B cell (primary cell): ENCODE data around the gene TRERF1. TPM values are rescaled to one million over a fixed set of nuclear protein-coding genes. Genes with fewer than 3 reads are reported as not detected.

Source experiments
- ATAC-seq: fragments of 200-7000 bp; cut with Tn5 transposase; one replicate; pipeline ENCODE4 v1.10.0; 2021; ENCODE audit warnings: low read depth, mild to moderate bottlenecking, moderate number of reproducible peaks, moderate library complexity
- CTCF ChIA-PET: fragments of 350-600 bp; sonication (Branson Sonifier 250); formaldehyde crosslinking; loops from one replicate; lab custom pipeline; 2021; ENCODE audit warnings: antibody characterized with exemption, inconsistent platforms; lab: Charles Lee
- POLR2A ChIA-PET: fragments of 350-600 bp; sonication (Branson Sonifier 250); formaldehyde crosslinking; loops from one replicate; lab custom pipeline; 2021; ENCODE audit warnings: antibody characterized with exemption; lab: Charles Lee
- DNase-seq: peaks from one replicate; pipeline ENCODE4 v3.0.0; 2013
- H2AFZ ChIP-seq: 2 replicates; pipeline ENCODE4 v1.6.1; 2012; ENCODE audit warnings: mild to moderate bottlenecking, low read depth, low read length; ENCODE audit not compliant: insufficient read depth, poor library complexity, severe bottlenecking
- H3K27ac ChIP-seq, 2 donors: 1 replicate in 1 of 2; 2 replicates in 1 of 2; pipeline ENCODE4 v1.5.1; 2012 to 2013; ENCODE audit warnings: low read length in 2 of 2, mild to moderate bottlenecking in 2 of 2, moderate library complexity in 1 of 2
- H3K27me3 ChIP-seq, 4 experiments: fragments of 200-600 bp in 1 of 4; sonication (generic) in 1 of 4; replicated peaks in 1 of 4; 1 replicate in 2 of 4; 2 replicates in 2 of 4; pipeline versions ENCODE4 v1.6.1 to v1.7.0; 2013 to 2016; ENCODE audit warnings: low read length in 3 of 4, mild to moderate bottlenecking in 2 of 4, mixed read lengths in 1 of 4, moderate library complexity in 1 of 4; ENCODE audit not compliant: insufficient read depth in 4 of 4, control insufficient read depth in 3 of 4; ENCODE audit errors: control extremely low read depth in 1 of 4
- H3K36me3 ChIP-seq, 2 experiments: replicated peaks in 1 of 2; 1 replicate in 1 of 2; 2 replicates in 1 of 2; pipeline versions ENCODE4 v1.6.1 to v1.7.1; 2013; ENCODE audit warnings: low read length in 1 of 2; ENCODE audit not compliant: insufficient read depth in 2 of 2, control insufficient read depth in 1 of 2; ENCODE audit errors: control extremely low read depth in 1 of 2, extremely low read depth in 1 of 2
- H3K4me1 ChIP-seq, 2 donors: fragments of 200-600 bp in 1 of 2; sonication (generic) in 1 of 2; 1 replicate in 1 of 2; 2 replicates in 1 of 2; pipeline versions ENCODE4 v1.5.1 to v1.6.1; 2013 to 2017; ENCODE audit warnings: low read length in 2 of 2; ENCODE audit not compliant: control insufficient read depth in 2 of 2, insufficient read depth in 2 of 2
- H3K4me2 ChIP-seq: replicated peaks from 2 replicates; pipeline ENCODE3; 2012; ENCODE audit warnings: mild to moderate bottlenecking, low read depth, low read length; ENCODE audit not compliant: poor library complexity, severe bottlenecking
- H3K4me3 ChIP-seq, 5 experiments: fragments of 200-600 bp in 1 of 5; sonication (generic) in 1 of 5; 1 replicate in 3 of 5; 2 replicates in 2 of 5; pipeline versions ENCODE4 v1.5.1 to v1.7.0; 2011 to 2016; ENCODE audit warnings: low read length in 4 of 5, mild to moderate bottlenecking in 4 of 5, low read depth in 2 of 5, control low read depth in 1 of 5, moderate library complexity in 1 of 5; ENCODE audit not compliant: insufficient read depth in 1 of 5; ENCODE audit errors: control extremely low read depth in 1 of 5, extremely low read depth in 1 of 5
- H3K79me2 ChIP-seq: fragments of 200-600 bp; sonication (generic); one replicate; pipeline ENCODE4 v1.6.0; 2016; ENCODE audit warnings: low read length; ENCODE audit not compliant: control insufficient read depth, insufficient read depth
- H3K9ac ChIP-seq: fragments of 200-600 bp; sonication (generic); 2 replicates; pipeline ENCODE4 v1.6.1; 2017; ENCODE audit warnings: mild to moderate bottlenecking, low read length, moderate library complexity
- H3K9me3 ChIP-seq, 3 donors: one replicate each; pipeline versions ENCODE4 v1.6.1 to v1.7.1; 2013; ENCODE audit warnings: low read length in 2 of 3; ENCODE audit not compliant: control insufficient read depth in 2 of 3, insufficient read depth in 1 of 3; ENCODE audit errors: control extremely low read depth in 1 of 3
- H4K20me1 ChIP-seq: 2 replicates; pipeline ENCODE4 v1.6.0; 2012; ENCODE audit warnings: mild to moderate bottlenecking, low read length; ENCODE audit not compliant: insufficient read depth, control insufficient read depth, poor library complexity, severe bottlenecking
- H3K27ac Mint-ChIP-seq: one replicate; pipeline ENCODE4 v1.8.0; 2021; ENCODE audit warnings: mixed read lengths
- H3K27me3 Mint-ChIP-seq: one replicate; pipeline ENCODE4 v1.8.0; 2021; ENCODE audit warnings: mixed read lengths
- H3K4me1 Mint-ChIP-seq: one replicate; pipeline ENCODE4 v1.8.0; 2021; ENCODE audit warnings: mixed read lengths
- H3K4me3 Mint-ChIP-seq: one replicate; pipeline ENCODE4 v1.8.0; 2021; ENCODE audit warnings: mixed read lengths
- H3K9me3 Mint-ChIP-seq: one replicate; pipeline ENCODE4 v1.8.0; 2022; ENCODE audit warnings: mixed read lengths; ENCODE audit not compliant: insufficient read depth
- CTCF ChIP-seq: fragments of 200-600 bp; IDR thresholded peaks from one replicate; pipeline ENCODE4 v1.8.0; 2022; ENCODE audit warnings: antibody characterized with exemption, mild to moderate bottlenecking
- EZH2 ChIP-seq: IDR thresholded peaks from 2 replicates; pipeline ENCODE4 v1.6.1; 2012; ENCODE audit warnings: borderline replicate concordance, low read depth, mild to moderate bottlenecking, moderate library complexity, low read length; ENCODE audit not compliant: insufficient read depth, poor library complexity, severe bottlenecking
- WGBS: methylation state at CpG from one replicate; pipeline ENCODE4 v1.1.5; 2013; ENCODE audit warnings: missing lambda C conversion rate; ENCODE audit not compliant: insufficient coverage; 5-methylcytosine and 5-hydroxymethylcytosine counted together
- intact Hi-C: fragments of 100-400 bp; cut with micrococcal nuclease; formaldehyde crosslinking; loops from one replicate; pipeline ENCODE4 v1.10.0; 2022
- polyA plus RNA-seq: library from polyadenylated mRNA; depleted of rRNA; stranded (reverse); fragments of >200 nt; gene quantifications from 2 replicates; pipeline ENCODE4 v1.2.3, GENCODE V29; 2012
- total RNA-seq, 2 donors: library from RNA; stranded (reverse); fragments of 120-200 nt in 1 of 2; gene quantifications; 1 replicate in 1 of 2; 2 replicates in 1 of 2; pipeline versions ENCODE4 v1.2.3 to v1.2.4, GENCODE V29; 2013 to 2022

The TRERF1 gene
- total and polyA plus RNA-seq, 2 donors (not counting 1 experiment from before 2014, with no cell fraction given): 3.5 to 6.7 TPM

GRCh38 chr6:42338744-42339222 is 112.9 kb downstream of the TRERF1 start:
- H3K27me3 Mint-ChIP-seq: no peaks in the 10 kb centered on the region
- ChIA-PET POLR2A (no interaction called here), CTCF (no interaction called here)
- Histone ChIP-seq H3K4me2 (no peak overlapping the region), H3K36me3 (no peaks in the 10 kb centered on the region), H3K27ac (no peak overlapping the region), H3K27me3 (no peaks in the 10 kb centered on the region), H4K20me1 (no peaks in the 10 kb centered on the region), H2AFZ (no peak overlapping the region), H3K79me2 (no peaks in the 10 kb centered on the region), H3K4me1 (no peaks in the 10 kb centered on the region), H3K9me3 (no peaks in the 10 kb centered on the region), H3K4me3 (no peak overlapping the region), H3K9ac (no peak overlapping the region)
- intact Hi-C loops: no loop called here
- ATAC-seq: no peak
- no peaks in the 10 kb centered on the region for H3K4me1 Mint-ChIP-seq
- TF ChIP-seq EZH2 (no peak), CTCF (no peak)
- WGBS: 97% methylated on average over 5 of the region's 7 CpGs
- no peak for DNase-seq
- no peaks in the 10 kb centered on the region for H3K9me3 Mint-ChIP-seq
- H3K27ac Mint-ChIP-seq: no peak overlapping the region
- H3K4me3 Mint-ChIP-seq: no peak overlapping the region

- H3K27me3 ChIP-seq: no peaks in the 10 kb centered on the region
- DNase-seq (no peak), ATAC-seq (no peak)
- no peak overlapping the region for H3K4me3 ChIP-seq
- H3K4me2 ChIP-seq: no peak overlapping the region
- Mint-ChIP-seq H3K27me3 (no peaks in the 10 kb centered on the region), H3K9me3 (no peaks in the 10 kb centered on the region), H3K27ac (no peak overlapping the region), H3K4me1 (no peaks in the 10 kb centered on the region), H3K4me3 (no peak overlapping the region)
- H3K79me2 ChIP-seq: no peaks in the 10 kb centered on the region
- no peak overlapping the region for H3K27ac ChIP-seq
- no peak overlapping the region for H2AFZ ChIP-seq
- no peaks in the 10 kb centered on the region for H3K36me3 ChIP-seq
- POLR2A ChIA-PET: no interaction called here
- intact Hi-C loops: no loop called here
- no peak overlapping the region for H3K9ac ChIP-seq
- no peaks in the 10 kb centered on the region for H4K20me1 ChIP-seq
- WGBS: 96% methylated on average over 9 of the region's 11 CpGs
- CTCF ChIA-PET: no interaction called here
- H3K9me3 ChIP-seq: no peaks in the 10 kb centered on the region
- TF ChIP-seq EZH2 (no peak), CTCF (no peak)
- H3K4me1 ChIP-seq: no peaks in the 10 kb centered on the region
Observed at GRCh38 chr6:42337985-42338743, 113.6 kb downstream of the TRERF1 start.
